Activated T-cell treated with anti-CD3 and anti-CD28 coated beads, Interleukin-2, amount 50 U/mL, for 4 hours (primary cell): ENCODE data around the gene GIT1. TPM values are rescaled to one million over a fixed set of nuclear protein-coding genes. Genes with fewer than 3 reads are reported as not detected.

Experiments
- ATAC-seq, 2 donors: fragments of 200-7000 bp; cut with Tn5 transposase; one replicate each; pipeline ENCODE4 v1.10.0; 2021
- DNase-seq: peaks from one replicate; pipeline ENCODE4 v3.0.0-alpha.2; 2020
- H3K27me3 Mint-ChIP-seq: one replicate; pipeline ENCODE4 v1.8.0; 2021; ENCODE audit warnings: low read depth, mixed read lengths
- H3K36me3 Mint-ChIP-seq: one replicate; pipeline ENCODE4 v1.8.0; 2022; ENCODE audit warnings: mixed read lengths; ENCODE audit not compliant: insufficient read depth
- H3K4me1 Mint-ChIP-seq: one replicate; pipeline ENCODE4 v1.8.0; 2021; ENCODE audit warnings: low read depth, mixed read lengths
- H3K4me3 Mint-ChIP-seq: one replicate; pipeline ENCODE4 v1.8.0; 2021; ENCODE audit warnings: mild to moderate bottlenecking, moderate library complexity, mixed read lengths
- H3K9me3 Mint-ChIP-seq: one replicate; pipeline ENCODE4 v1.8.0; 2021; ENCODE audit warnings: mixed read lengths
- total RNA-seq, 3 donors: library from RNA; stranded (reverse); gene quantifications; one replicate each; pipeline ENCODE4 v1.2.1, GENCODE V29; 2021

Gene GIT1, protein sequence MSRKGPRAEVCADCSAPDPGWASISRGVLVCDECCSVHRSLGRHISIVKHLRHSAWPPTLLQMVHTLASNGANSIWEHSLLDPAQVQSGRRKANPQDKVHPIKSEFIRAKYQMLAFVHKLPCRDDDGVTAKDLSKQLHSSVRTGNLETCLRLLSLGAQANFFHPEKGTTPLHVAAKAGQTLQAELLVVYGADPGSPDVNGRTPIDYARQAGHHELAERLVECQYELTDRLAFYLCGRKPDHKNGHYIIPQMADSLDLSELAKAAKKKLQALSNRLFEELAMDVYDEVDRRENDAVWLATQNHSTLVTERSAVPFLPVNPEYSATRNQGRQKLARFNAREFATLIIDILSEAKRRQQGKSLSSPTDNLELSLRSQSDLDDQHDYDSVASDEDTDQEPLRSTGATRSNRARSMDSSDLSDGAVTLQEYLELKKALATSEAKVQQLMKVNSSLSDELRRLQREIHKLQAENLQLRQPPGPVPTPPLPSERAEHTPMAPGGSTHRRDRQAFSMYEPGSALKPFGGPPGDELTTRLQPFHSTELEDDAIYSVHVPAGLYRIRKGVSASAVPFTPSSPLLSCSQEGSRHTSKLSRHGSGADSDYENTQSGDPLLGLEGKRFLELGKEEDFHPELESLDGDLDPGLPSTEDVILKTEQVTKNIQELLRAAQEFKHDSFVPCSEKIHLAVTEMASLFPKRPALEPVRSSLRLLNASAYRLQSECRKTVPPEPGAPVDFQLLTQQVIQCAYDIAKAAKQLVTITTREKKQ
- 10 to 100 TPM; 79.3 to 91.3 (median 90.8) TPM for total RNA-seq

DNA sequence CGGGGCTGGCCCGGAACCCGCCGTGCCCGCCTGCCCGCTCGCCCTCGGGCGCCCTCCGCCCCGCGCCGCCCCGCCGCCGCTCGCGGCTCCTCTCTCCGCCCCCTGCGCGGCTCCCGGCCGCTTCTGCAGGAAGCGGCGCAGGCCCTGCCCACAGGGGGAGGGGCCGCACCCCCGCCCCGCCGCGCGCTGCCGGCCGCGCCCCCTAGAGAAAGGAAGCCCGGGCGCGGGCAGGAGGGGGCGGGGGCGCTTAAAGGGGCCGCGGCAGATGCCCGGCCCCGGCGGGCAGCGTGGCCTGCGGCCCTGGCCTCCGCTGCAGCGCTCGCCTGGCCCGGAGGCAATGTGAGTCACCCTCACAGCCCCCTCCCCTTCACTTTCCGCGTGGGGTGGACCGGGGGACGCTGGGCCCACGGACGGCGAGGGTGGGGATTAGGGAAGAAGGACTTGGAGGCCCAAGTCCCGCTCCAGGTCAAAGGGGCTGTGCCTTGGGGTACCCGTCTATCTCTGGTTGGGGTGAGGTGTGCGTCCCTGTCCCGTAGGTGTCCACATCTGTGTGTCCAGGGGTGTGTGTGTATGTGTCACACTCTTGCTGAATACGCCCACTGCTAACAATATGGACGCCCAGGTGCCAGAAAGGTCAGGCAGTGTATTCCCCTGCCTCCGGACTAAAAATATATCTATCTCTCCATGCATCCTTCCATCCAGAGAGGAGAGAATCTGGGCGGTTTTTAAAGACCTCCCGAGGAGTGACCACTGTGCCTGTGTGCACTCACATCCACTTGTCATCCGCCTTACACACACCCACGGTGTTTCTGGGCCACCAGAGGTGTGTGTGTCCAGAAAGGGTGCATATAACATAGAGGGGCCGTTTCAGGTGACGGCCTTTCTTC, at the start of gene GIT1:
Gene GIT1 (minus strand): TSS at position 125 of the 887 bp plus-strand sequence. CDS start 270 bp downstream, outside the sequence.
- peak; percentile 80 to 81 for ATAC-seq
- no peaks in the 10 kb centered on the region for H3K27me3 Mint-ChIP-seq
- peak; percentile 80 for DNase-seq
- H3K4me1 Mint-ChIP-seq, result peaks cover 61% of the 10 kb centered on the region
- no peaks in the 10 kb centered on the region for H3K9me3 Mint-ChIP-seq
- peak within 1 kb of the TSS; percentile 95 for H3K4me3 Mint-ChIP-seq
- H3K36me3 Mint-ChIP-seq, result no peaks in the 10 kb centered on the region

DNA sequence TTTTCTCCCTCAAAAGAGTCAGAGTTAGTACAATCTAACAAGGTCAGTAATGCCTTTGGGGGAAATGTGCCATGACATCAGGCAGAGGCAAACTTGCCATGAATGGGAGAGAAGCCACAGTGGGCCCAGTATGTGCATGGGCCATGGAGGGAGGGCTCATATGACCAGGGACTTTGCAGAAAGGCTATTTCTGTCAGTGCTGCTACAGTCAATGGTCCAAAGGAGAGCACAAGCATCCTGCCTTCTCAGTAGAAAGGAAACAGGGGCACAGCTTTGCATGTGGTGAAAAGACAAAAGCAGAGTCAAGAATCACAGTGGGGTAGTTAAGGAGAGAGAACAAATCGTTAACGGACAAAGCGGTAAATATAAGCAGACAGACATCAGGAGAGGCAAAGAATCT, 44.4 kb upstream of the GIT1 start:
- no peaks in the 10 kb centered on the region for H3K9me3 Mint-ChIP-seq
- H3K4me3 Mint-ChIP-seq, result no peak overlapping the region
- no peak for ATAC-seq
- peaks cover 35% of the 10 kb centered on the region for H3K36me3 Mint-ChIP-seq
- DNase-seq, result no peak
- H3K4me1 Mint-ChIP-seq, result peaks cover 13% of the 10 kb centered on the region
- H3K27me3 Mint-ChIP-seq, result no peaks in the 10 kb centered on the region

DNA sequence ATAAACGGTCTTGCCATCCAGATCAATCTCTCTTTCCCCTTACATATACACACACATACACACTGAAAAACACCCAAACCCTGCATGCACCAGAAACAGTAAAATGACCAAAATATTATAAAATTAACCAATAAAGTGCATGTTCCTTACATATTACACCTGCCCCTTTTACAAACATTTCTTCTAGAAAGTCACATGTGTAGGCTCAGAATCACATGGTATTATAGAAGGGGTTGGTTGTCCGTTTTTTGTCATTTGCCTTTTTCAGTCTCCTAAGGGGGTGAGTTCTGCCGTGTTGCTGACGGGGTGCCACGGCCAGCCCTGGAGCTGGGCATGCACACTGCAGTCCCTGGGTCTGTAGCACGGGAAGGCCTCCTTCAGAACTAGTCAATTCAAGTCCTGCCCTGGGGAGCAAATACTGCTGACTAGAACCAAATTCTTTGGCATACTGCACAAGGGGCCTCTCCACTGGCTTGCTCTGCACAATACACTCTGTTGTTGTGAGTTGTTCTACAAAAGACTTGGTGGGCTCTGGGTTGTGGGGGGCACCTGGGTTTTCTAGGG, 41.3 kb upstream of the GIT1 start:
- ATAC-seq, result no peak
- peaks cover 30% of the 10 kb centered on the region for H3K36me3 Mint-ChIP-seq
- no peaks in the 10 kb centered on the region for H3K27me3 Mint-ChIP-seq
- DNase-seq, result no peak
- no peak overlapping the region for H3K4me3 Mint-ChIP-seq
- no peaks in the 10 kb centered on the region for H3K9me3 Mint-ChIP-seq
- peaks cover 23% of the 10 kb centered on the region for H3K4me1 Mint-ChIP-seq

DNA sequence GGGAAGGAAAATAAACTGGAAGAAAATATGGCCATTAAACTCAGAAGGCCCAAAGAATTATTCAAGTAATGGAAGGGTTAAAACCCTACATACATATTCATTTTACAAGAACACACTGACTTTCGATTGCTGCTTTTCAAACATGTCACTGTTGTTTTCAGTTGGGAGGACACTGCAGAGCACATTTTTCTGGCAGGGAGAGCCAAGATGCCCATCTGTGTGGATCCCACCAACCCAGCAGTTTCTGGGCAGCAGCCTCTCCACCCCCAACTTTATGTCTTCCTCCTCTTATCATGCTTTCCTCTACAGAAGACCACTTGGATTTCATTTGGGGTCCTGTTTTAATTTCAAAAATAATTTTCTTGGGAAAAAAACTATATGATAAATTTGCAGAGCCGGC, 40.4 kb upstream of the GIT1 start:
- no peak for ATAC-seq
- Mint-ChIP-seq H3K4me1 (peaks cover 32% of the 10 kb centered on the region), H3K27me3 (no peaks in the 10 kb centered on the region), H3K4me3 (no peak overlapping the region), H3K9me3 (no peaks in the 10 kb centered on the region), H3K36me3 (peaks cover 28% of the 10 kb centered on the region)
- DNase-seq, result no peak

- no peaks in the 10 kb centered on the region for H3K9me3 Mint-ChIP-seq
- no peaks in the 10 kb centered on the region for H3K27me3 Mint-ChIP-seq
- peaks cover 24% of the 10 kb centered on the region for H3K36me3 Mint-ChIP-seq
- H3K4me1 Mint-ChIP-seq, result peaks cover 40% of the 10 kb centered on the region
- DNase-seq (no peak), ATAC-seq (no peak)
- no peak overlapping the region for H3K4me3 Mint-ChIP-seq
Observed at GRCh38 chr17:29628644-29629043, 39.2 kb upstream of the GIT1 start.

- ATAC-seq (no peak), DNase-seq (no peak)
- peaks cover 47% of the 10 kb centered on the region for H3K4me1 Mint-ChIP-seq
- H3K4me3 Mint-ChIP-seq, result no peak overlapping the region
- peaks cover 24% of the 10 kb centered on the region for H3K36me3 Mint-ChIP-seq
- H3K27me3 Mint-ChIP-seq, result no peaks in the 10 kb centered on the region
- H3K9me3 Mint-ChIP-seq, result no peaks in the 10 kb centered on the region
Observed at GRCh38 chr17:29627951-29628350, 38.5 kb upstream of the GIT1 start.

GRCh38 chr17:29625037-29625750, 35.7 kb upstream of the GIT1 start:
- Mint-ChIP-seq H3K4me3 (no peak overlapping the region), H3K36me3 (peaks cover 2% of the 10 kb centered on the region), H3K4me1 (peaks cover 53% of the 10 kb centered on the region), H3K27me3 (no peaks in the 10 kb centered on the region), H3K9me3 (no peaks in the 10 kb centered on the region)
- ATAC-seq (no peak), DNase-seq (no peak)

- H3K36me3 Mint-ChIP-seq, result peaks cover 2% of the 10 kb centered on the region
- peak; percentile 4 to 12 for ATAC-seq
- no peak overlapping the region for H3K4me3 Mint-ChIP-seq
- H3K4me1 Mint-ChIP-seq, result peaks cover 52% of the 10 kb centered on the region
- DNase-seq, result no peak
- no peaks in the 10 kb centered on the region for H3K27me3 Mint-ChIP-seq
- H3K9me3 Mint-ChIP-seq, result no peaks in the 10 kb centered on the region
Observed at GRCh38 chr17:29624586-29624985, 35.1 kb upstream of the GIT1 start.

- no peaks in the 10 kb centered on the region for H3K9me3 Mint-ChIP-seq
- H3K4me3 Mint-ChIP-seq, result peak overlapping the region; percentile 81
- H3K27me3 Mint-ChIP-seq, result no peaks in the 10 kb centered on the region
- ATAC-seq, result peak; percentile 4 to 7
- peaks cover 41% of the 10 kb centered on the region for H3K4me1 Mint-ChIP-seq
- no peaks in the 10 kb centered on the region for H3K36me3 Mint-ChIP-seq
- no peak for DNase-seq
Observed at GRCh38 chr17:29623283-29623647, 33.8 kb upstream of the GIT1 start.

DNA sequence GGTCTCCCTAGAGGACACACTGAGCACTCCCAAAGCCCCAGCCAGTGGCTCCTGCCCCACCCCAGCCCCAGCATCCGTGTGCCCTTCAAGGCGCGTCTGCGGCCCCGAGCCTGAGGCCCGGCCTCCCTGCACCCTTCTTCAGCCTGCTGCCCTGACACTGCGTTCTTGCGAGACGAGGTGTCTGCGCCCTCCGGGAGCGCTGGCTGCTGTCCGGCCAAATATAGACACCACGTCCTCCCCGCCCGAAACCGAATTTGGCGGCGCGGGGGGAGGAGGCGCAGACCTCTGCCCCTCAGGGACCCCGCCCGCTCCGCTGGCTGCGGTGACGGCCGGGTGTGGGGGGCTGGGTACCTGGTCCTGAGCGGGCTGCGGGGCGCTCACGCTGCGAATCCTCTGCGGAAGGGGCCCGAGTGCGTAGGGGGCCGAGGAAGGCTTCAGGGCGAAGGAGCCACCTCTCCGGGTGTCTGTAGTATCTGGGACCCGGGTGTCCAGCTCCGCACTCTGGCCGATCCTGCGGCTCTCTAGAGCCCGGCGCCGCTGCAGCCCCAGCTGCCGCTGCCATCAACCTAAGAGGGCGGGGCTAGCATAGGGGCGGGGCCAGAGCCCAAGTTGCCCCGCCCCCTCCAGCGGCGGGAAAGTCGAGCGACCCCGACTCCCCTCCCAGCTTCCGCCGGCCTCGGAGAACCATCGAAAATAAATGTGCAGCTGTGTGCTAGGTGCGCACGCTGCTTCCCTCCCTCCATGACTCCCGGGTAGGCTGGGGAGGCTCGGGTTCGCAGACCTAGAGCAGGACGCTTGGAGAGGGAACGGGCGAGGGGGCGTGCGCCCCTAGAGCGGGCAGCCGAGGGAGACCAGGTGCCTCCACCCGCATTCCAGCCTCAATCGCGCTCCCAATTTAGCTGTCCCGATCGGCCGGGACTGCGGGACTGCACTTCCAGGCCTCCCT, 33.2 kb upstream of the GIT1 start, which contains the start of gene CORO6:
Gene CORO6 (minus strand): TSS at position 576 of the 946 bp plus-strand sequence. CDS start 1,491 bp downstream, outside the sequence.
- Mint-ChIP-seq H3K4me3 (peak within 1 kb of the TSS; percentile 81), H3K4me1 (peaks cover 39% of the 10 kb centered on the region), H3K27me3 (no peaks in the 10 kb centered on the region), H3K9me3 (no peaks in the 10 kb centered on the region), H3K36me3 (no peaks in the 10 kb centered on the region)
- DNase-seq (peak; percentile 67), ATAC-seq (peak; percentile 62 to 64)

DNA sequence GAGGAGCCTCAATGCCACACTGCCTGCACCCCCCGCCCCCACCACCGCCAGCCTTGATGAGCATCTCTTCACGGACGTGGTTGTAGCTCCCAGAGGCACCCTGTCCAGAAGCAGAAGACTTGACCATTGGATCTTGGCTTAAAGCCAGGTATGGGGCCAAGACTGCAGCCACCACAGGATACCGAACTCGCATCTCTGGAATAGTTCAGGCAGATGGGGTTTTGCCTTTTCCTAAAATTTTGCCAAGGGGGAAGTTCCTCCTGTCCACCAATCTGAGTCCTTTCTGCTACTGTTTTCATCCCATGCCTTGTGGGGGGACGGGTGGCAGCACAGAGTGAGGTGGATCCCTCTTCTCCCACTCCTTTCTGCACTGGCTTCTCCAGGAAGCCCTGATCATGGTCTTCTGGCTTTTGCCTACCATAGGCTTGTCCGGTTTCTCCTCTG, 32.3 kb upstream of the GIT1 start:
- Mint-ChIP-seq H3K27me3 (no peaks in the 10 kb centered on the region), H3K4me1 (peaks cover 47% of the 10 kb centered on the region), H3K4me3 (peak overlapping the region; percentile 81), H3K9me3 (no peaks in the 10 kb centered on the region), H3K36me3 (no peaks in the 10 kb centered on the region)
- ATAC-seq, result no peak
- DNase-seq, result no peak

DNA sequence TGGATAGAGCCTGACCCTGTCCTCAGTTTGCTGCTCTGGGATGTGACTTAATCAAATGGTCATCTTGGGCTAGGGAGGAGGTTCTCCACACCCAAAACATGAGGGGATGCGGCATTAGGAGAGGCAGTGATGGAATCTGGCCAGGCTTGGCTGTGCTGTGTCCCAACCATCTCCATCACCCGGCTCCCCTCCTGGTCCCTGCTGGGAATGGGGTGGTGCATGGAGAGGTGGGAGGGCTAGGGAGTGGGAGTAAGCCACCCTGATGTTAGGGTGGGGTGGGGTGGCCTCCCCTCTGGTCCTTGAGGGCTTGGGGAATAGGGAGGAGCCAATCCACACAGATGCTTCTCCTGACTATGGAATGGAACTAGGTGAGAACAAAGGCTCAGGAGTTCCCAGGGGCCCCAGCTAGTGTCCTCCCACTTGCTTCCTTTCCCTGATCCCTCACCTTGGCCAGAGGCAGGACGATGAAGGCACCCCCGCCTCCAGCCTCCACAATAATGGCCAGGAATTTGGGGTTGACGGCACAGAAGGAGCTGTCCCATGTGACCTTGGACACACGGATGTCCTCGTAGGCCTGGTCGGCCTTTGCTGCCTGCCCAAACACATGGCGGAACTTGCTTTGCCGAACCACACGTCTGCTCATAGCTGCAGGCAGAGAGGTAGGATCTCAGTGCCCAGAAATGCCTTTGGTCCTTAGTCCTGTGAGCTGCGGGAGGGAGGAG, 31.5 kb upstream of the GIT1 start:
- Mint-ChIP-seq H3K27me3 (no peaks in the 10 kb centered on the region), H3K4me1 (peaks cover 53% of the 10 kb centered on the region), H3K4me3 (peak overlapping the region; percentile 21), H3K9me3 (no peaks in the 10 kb centered on the region), H3K36me3 (no peaks in the 10 kb centered on the region)
- ATAC-seq (no peak), DNase-seq (no peak)
